ENCODE data around the gene MAP6.

MAP6 gene

GRCh38 chr11:75565916-75566762, 102.7 kb downstream of the MAP6 start:
- TF ChIP-seq CTCF (IDR thresholded peaks at IDR 0.05): no peak
- H3K27me3 ChIP-seq: peaks cover 34% of the 10 kb centered on the region
- H3K4me3 ChIP-seq (ENCODE audit: low read depth in 1 of 2, low read length in 1 of 2): no peak overlapping the region
- no peak overlapping the region for H3K27ac ChIP-seq
- H3K9me3 ChIP-seq: no peaks in the 10 kb centered on the region
- H3K36me3 ChIP-seq: no peaks in the 10 kb centered on the region
- peaks cover 10 to 16% of the 10 kb centered on the region in 2 experiments for H3K4me1 ChIP-seq (ENCODE audit: control insufficient read depth in 1 of 2, insufficient read depth in 1 of 2, low read depth in 1 of 2, low read length in 1 of 2)

GRCh38 chr11:75565221-75565814, 103.5 kb downstream of the MAP6 start:
- Histone ChIP-seq H3K4me3 (ENCODE audit: low read depth in 1 of 2, low read length in 1 of 2) (no peak overlapping the region), H3K36me3 (no peaks in the 10 kb centered on the region), H3K9me3 (no peaks in the 10 kb centered on the region), H3K4me1 (ENCODE audit: control insufficient read depth in 1 of 2, insufficient read depth in 1 of 2, low read depth in 1 of 2, low read length in 1 of 2) (peaks cover 10 to 16% of the 10 kb centered on the region in 2 experiments), H3K27ac (no peak overlapping the region), H3K27me3 (peaks cover 43% of the 10 kb centered on the region)
- TF ChIP-seq CTCF (IDR thresholded peaks at IDR 0.05): no peak

GRCh38 chr11:75563978-75564552, 104.8 kb downstream of the MAP6 start:
- Histone ChIP-seq H3K36me3 (no peaks in the 10 kb centered on the region), H3K27ac (no peak overlapping the region), H3K4me3 (ENCODE audit: low read depth in 1 of 2, low read length in 1 of 2) (no peak overlapping the region), H3K27me3 (peaks cover 54% of the 10 kb centered on the region), H3K4me1 (ENCODE audit: control insufficient read depth in 1 of 2, insufficient read depth in 1 of 2, low read depth in 1 of 2, low read length in 1 of 2) (peaks cover 10 to 16% of the 10 kb centered on the region in 2 experiments), H3K9me3 (no peaks in the 10 kb centered on the region)
- no peak for TF ChIP-seq CTCF (IDR thresholded peaks at IDR 0.05)

- no peaks in the 10 kb centered on the region for H3K36me3 ChIP-seq
- peaks cover 54% of the 10 kb centered on the region for H3K27me3 ChIP-seq
- no peak overlapping the region for H3K27ac ChIP-seq
- peaks cover 10 to 16% of the 10 kb centered on the region in 2 experiments for H3K4me1 ChIP-seq (ENCODE audit: control insufficient read depth in 1 of 2, insufficient read depth in 1 of 2, low read depth in 1 of 2, low read length in 1 of 2)
- no peak for TF ChIP-seq CTCF (IDR thresholded peaks at IDR 0.05)
- H3K9me3 ChIP-seq: no peaks in the 10 kb centered on the region
- no peak overlapping the region for H3K4me3 ChIP-seq (ENCODE audit: low read depth in 1 of 2, low read length in 1 of 2)
Measured at GRCh38 chr11:75563501-75563977, 105.3 kb downstream of the MAP6 start.

- no peaks in the 10 kb centered on the region for H3K9me3 ChIP-seq
- no peak overlapping the region for H3K27ac ChIP-seq
- no peaks in the 10 kb centered on the region for H3K36me3 ChIP-seq
- peaks cover 54% of the 10 kb centered on the region for H3K27me3 ChIP-seq
- H3K4me1 ChIP-seq (ENCODE audit: control insufficient read depth in 1 of 2, insufficient read depth in 1 of 2, low read depth in 1 of 2, low read length in 1 of 2): peaks cover 10 to 16% of the 10 kb centered on the region in 2 experiments
- no peak for TF ChIP-seq CTCF (IDR thresholded peaks at IDR 0.05)
- H3K4me3 ChIP-seq (ENCODE audit: low read depth in 1 of 2, low read length in 1 of 2): peak overlapping the region; percentile 40 to 58
Measured at GRCh38 chr11:75562836-75563484, 105.9 kb downstream of the MAP6 start.
